PC-3 (cell line): ENCODE measurements around the gene TNS3. TPM values are rescaled to one million over a fixed set of nuclear protein-coding genes. Genes with fewer than 3 reads are reported as not detected.

ENCODE experiments used
- ATAC-seq: fragments of 200-7000 bp; cut with Tn5 transposase; 2 replicates; pipeline ENCODE4 v1.9.1; 2020; ENCODE audit warnings: mild to moderate bottlenecking, moderate library complexity
- BruUV-seq: library from RNA; stranded (reverse); fragments of 400-500 nt; replicated peaks from 2 replicates; lab custom pipeline; 2021; lab: Mats Ljungman, UMichigan
- CTCF ChIA-PET: fragments of 300-600 bp; sonication (Branson Sonifier 250); formaldehyde crosslinking; loops from one replicate; lab custom pipeline; 2022; ENCODE audit warnings: antibody characterized with exemption; lab: Charles Lee
- POLR2A ChIA-PET: fragments of 300-600 bp; sonication (Branson Sonifier 250); formaldehyde crosslinking; loops from one replicate; lab custom pipeline; 2022; ENCODE audit warnings: antibody characterized with exemption; ENCODE audit not compliant: unreplicated experiment; lab: Charles Lee
- DNase-seq: peaks from one replicate; pipeline ENCODE4 v3.0.0-alpha.2; 2015
- H2AFZ ChIP-seq: fragments of 300-600 bp; sonication (generic); 2 replicates; pipeline ENCODE4 v1.6.0; 2016; ENCODE audit warnings: antibody characterized with exemption, low read length
- H3F3A ChIP-seq: fragments of 300-600 bp; sonication (generic); one replicate; pipeline ENCODE4 v1.6.0; 2017; ENCODE audit warnings: antibody characterized with exemption, low read length, control low read depth, mild to moderate bottlenecking; ENCODE audit not compliant: unreplicated experiment
- H3K27ac ChIP-seq: fragments of 300-600 bp; sonication (generic); 2 replicates; pipeline ENCODE4 v1.5.1; 2016; ENCODE audit warnings: mild to moderate bottlenecking, low read length
- H3K27me3 ChIP-seq: fragments of 300-600 bp; sonication (generic); 2 replicates; pipeline ENCODE4 v1.6.1; 2016; ENCODE audit warnings: low read length, mixed read lengths
- H3K36me3 ChIP-seq: fragments of 300-600 bp; sonication (generic); 2 replicates; pipeline ENCODE4 v1.6.1; 2016; ENCODE audit warnings: low read depth, mixed run types, low read length, mixed read lengths
- H3K4me1 ChIP-seq: fragments of 300-600 bp; sonication (generic); 2 replicates; pipeline ENCODE4 v1.5.1; 2016; ENCODE audit warnings: low read length; ENCODE audit not compliant: insufficient read depth
- H3K4me2 ChIP-seq: fragments of 300-600 bp; sonication (generic); 2 replicates; pipeline ENCODE4 v1.6.0; 2016; ENCODE audit warnings: low read length
- H3K4me3 ChIP-seq: fragments of 300-600 bp; sonication (generic); 2 replicates; pipeline ENCODE4 v1.5.1; 2016; ENCODE audit warnings: mild to moderate bottlenecking, low read length, mixed read lengths
- H3K79me2 ChIP-seq: fragments of 300-600 bp; sonication (generic); 2 replicates; pipeline ENCODE4 v1.6.1; 2017; ENCODE audit warnings: low read length, mixed read lengths
- H3K9ac ChIP-seq: fragments of 300-600 bp; sonication (generic); 2 replicates; pipeline ENCODE4 v1.6.0; 2016; ENCODE audit warnings: mild to moderate bottlenecking, low read length
- H3K9me2 ChIP-seq: fragments of 300-600 bp; sonication (generic); replicated peaks from 2 replicates; pipeline ENCODE4 v1.6.1; 2016; ENCODE audit warnings: mixed run types, low read length, mixed read lengths
- H3K9me3 ChIP-seq: fragments of 300-600 bp; sonication (generic); 2 replicates; pipeline ENCODE4 v1.6.1; 2016; ENCODE audit warnings: low read length, mixed read lengths
- H4K20me1 ChIP-seq: fragments of 300-600 bp; sonication (generic); 2 replicates; pipeline ENCODE4 v1.6.1; 2016; ENCODE audit warnings: low read length, mixed read lengths
- CTCF ChIP-seq: fragments of 300-600 bp; sonication (generic); conservative IDR thresholded peaks from 2 replicates; pipeline ENCODE4 v1.5.1; 2017; ENCODE audit warnings: antibody characterized with exemption, low read depth, mild to moderate bottlenecking, low read length
- EZH2 ChIP-seq: fragments of 300-600 bp; sonication (generic); IDR thresholded peaks from one replicate; pipeline ENCODE4 v1.6.1; 2017; ENCODE audit warnings: antibody characterized with exemption, mild to moderate bottlenecking, low read length; ENCODE audit not compliant: unreplicated experiment
- EZH2phosphoT487 ChIP-seq: fragments of 300-600 bp; sonication (generic); IDR thresholded peaks from 2 replicates; pipeline ENCODE4 v1.6.1; 2018; ENCODE audit warnings: mild to moderate bottlenecking, antibody characterized with exemption, low read length, borderline replicate concordance
- intact Hi-C: fragments of 100-400 bp; cut with micrococcal nuclease; formaldehyde crosslinking; loops from 2 replicates; pipeline ENCODE4 v1.9.0; 2023
- total RNA-seq: library from RNA; depleted of rRNA; stranded (reverse); fragments of >200 nt; gene quantifications from 2 replicates; pipeline ENCODE4 v1.2.3, GENCODE V29; 2014

Gene TNS3
- total RNA-seq, 1 experiment from 2014 or later = 72.3 TPM

DNA sequence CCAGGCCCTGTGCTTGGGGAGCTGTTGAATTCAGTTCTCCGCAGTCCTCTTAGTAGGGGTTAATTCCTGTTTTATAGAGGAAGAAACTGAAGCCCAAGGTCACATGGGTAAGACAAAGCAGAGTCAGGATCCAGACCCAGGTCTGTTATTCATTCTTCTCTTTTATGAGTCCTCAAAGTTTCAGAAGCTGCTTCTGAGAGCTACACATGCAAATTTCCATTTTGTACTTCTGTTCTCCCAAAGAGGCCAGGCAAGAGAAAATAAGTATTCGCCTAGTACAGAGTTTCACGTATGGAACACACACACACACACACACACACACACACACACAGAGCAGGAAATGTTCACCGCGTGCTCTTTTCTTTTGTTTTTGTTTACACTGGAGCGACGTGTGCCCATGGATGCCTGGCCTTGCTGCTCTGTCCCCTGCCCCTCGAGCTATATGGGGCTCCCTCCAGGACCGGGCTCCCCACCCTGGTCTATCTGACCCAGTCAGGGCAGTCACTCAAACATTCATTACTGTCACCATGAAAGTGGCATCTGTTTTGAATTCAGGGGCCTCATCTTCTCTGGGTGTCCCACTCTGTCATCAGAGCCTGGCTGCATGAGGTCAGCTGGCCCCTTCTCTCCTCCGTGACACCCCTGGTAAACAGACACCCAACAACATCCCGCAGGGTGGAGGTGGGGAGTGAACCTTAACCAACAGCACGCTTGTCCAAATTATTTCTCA, 84.4 kb downstream of the TNS3 start:
- TF ChIP-seq CTCF (no peak), EZH2 (no peak), EZH2phosphoT487 (no peak)
- DNase-seq (no peak), ATAC-seq (no peak)
- 0 out of 2 replicates have a peak, but pooled peaks cover 5% of the 10 kb centered on the region for H4K20me1 ChIP-seq
- no peak overlapping the region for H2AFZ ChIP-seq
- no TSS peak for BruUV-seq
- intact Hi-C loops = no loop called here
- H3K36me3 ChIP-seq = peaks cover 7% of the 10 kb centered on the region; the same call in 1 of the 2 replicates
- H3F3A ChIP-seq = no peaks in the 10 kb centered on the region
- no peak overlapping the region for H3K9ac ChIP-seq
- no peaks in the 10 kb centered on the region for H3K27me3 ChIP-seq
- POLR2A ChIA-PET = interaction anchor here (0.6 kb wide), 1 partner anchor 104 kb away, joined by 3 read pairs; no protein-coding TSS in a partner anchor
- no peaks in the 10 kb centered on the region for H3K9me2 ChIP-seq
- CTCF ChIA-PET = no interaction called here
- H3K9me3 ChIP-seq = no peaks in the 10 kb centered on the region
- no peak overlapping the region for H3K27ac ChIP-seq
- H3K4me2 ChIP-seq = no peak overlapping the region
- H3K4me1 ChIP-seq = peaks cover 18% of the 10 kb centered on the region
- H3K4me3 ChIP-seq = no peak overlapping the region
- H3K79me2 ChIP-seq = peaks cover 57% of the 10 kb centered on the region

DNA sequence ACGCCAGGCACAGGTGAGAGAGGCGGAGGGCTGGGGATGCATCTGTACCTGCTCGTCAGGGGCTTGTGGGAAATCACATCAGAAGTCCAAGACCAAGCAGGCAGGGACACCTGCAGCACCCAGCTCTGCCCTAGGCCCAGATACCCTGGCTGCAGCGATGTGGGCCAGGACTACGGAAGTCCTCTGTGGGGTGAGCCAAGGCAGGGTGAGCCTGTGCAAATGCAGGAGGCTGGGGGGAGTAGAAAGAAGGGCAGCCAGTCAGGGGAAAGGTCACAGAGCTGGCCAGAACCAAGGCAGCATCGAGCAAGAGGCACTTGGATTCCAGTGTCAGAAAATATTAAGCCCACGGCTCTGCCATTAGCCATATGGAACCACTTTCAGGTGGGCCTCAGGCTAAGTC, 85.2 kb downstream of the TNS3 start:
- no peak for DNase-seq
- no peaks in the 10 kb centered on the region for H3F3A ChIP-seq
- no peak overlapping the region for H3K27ac ChIP-seq
- peaks cover 7% of the 10 kb centered on the region; the same call in 1 of the 2 replicates for H3K36me3 ChIP-seq
- TF ChIP-seq EZH2 = no peak
- TF ChIP-seq EZH2phosphoT487 = no peak
- TF ChIP-seq CTCF = no peak
- no peaks in the 10 kb centered on the region for H3K9me2 ChIP-seq
- H3K27me3 ChIP-seq = no peaks in the 10 kb centered on the region
- ATAC-seq = no peak
- peaks cover 18% of the 10 kb centered on the region for H3K4me1 ChIP-seq
- POLR2A ChIA-PET = no interaction called here
- no TSS peak for BruUV-seq
- intact Hi-C loops = no loop called here
- no peaks in the 10 kb centered on the region for H3K9me3 ChIP-seq
- CTCF ChIA-PET = no interaction called here
- no peak overlapping the region for H3K9ac ChIP-seq
- no peak overlapping the region for H2AFZ ChIP-seq
- H3K4me2 ChIP-seq = no peak overlapping the region
- H3K4me3 ChIP-seq = no peak overlapping the region
- peaks cover 66% of the 10 kb centered on the region for H3K79me2 ChIP-seq
- H4K20me1 ChIP-seq = 0 out of 2 replicates have a peak, but pooled peaks cover 5% of the 10 kb centered on the region
